ENCODE results near the gene FNTB.
A peak's percentile ranks its signal among the peaks of the same experiment; 100 is the strongest.

Gene FNTB

GRCh38 chr14:65071544-65071943, 84.8 kb downstream of the FNTB start:
- TF ChIP-seq CTCF (conservative IDR thresholded peaks at IDR 0.05) = no peak
- peak overlapping the region; percentile 85 for H3K27ac ChIP-seq

GRCh38 chr14:65072256-65072655, 85.6 kb downstream of the FNTB start:
- peak overlapping the region; percentile 85 for H3K27ac ChIP-seq
- TF ChIP-seq CTCF (conservative IDR thresholded peaks at IDR 0.05) = no peak

- peak overlapping the region; percentile 85; the same call in 1 of the 2 replicates for H3K27ac ChIP-seq
- no peak for TF ChIP-seq CTCF (conservative IDR thresholded peaks at IDR 0.05)
Measured at GRCh38 chr14:65072937-65073336, 86.2 kb downstream of the FNTB start.

- no peak overlapping the region for H3K27ac ChIP-seq
Measured at GRCh38 chr14:65073605-65074201, 87.0 kb downstream of the FNTB start.

GRCh38 chr14:65074449-65075150, 87.9 kb downstream of the FNTB start:
- H3K27ac ChIP-seq = no peak overlapping the region
- no peak for TF ChIP-seq CTCF (conservative IDR thresholded peaks at IDR 0.05)

More at GRCh38 chr14:65073605-65074201, 87.0 kb downstream of the FNTB start:
- no peak for TF ChIP-seq CTCF (conservative IDR thresholded peaks at IDR 0.05)

- no peak overlapping the region for H3K27ac ChIP-seq
- no peak for TF ChIP-seq CTCF (conservative IDR thresholded peaks at IDR 0.05)
Measured at GRCh38 chr14:65075628-65076325, 89.1 kb downstream of the FNTB start.

GRCh38 chr14:65077318-65077717, 90.6 kb downstream of the FNTB start:
- no peak overlapping the region for H3K27ac ChIP-seq
- TF ChIP-seq CTCF (conservative IDR thresholded peaks at IDR 0.05) = no peak
